Pancreas (tissue), 10 donors: ENCODE measurements around the gene LARP6. TPM values are rescaled to one million over a fixed set of nuclear protein-coding genes. Genes with fewer than 3 reads are reported as not detected.

Experiments used
- ATAC-seq, 4 donors: fragments of 200-7000 bp; cut with Tn5 transposase; one replicate each; pipeline versions ENCODE4 v1.8.0 to v1.9.1; 2020; ENCODE audit warnings: mild to moderate bottlenecking in 4 of 4, moderate library complexity in 4 of 4
- DNase-seq, 6 donors: peaks; one replicate each; pipeline ENCODE4 v3.0.0-alpha.2; 2020
- FAIRE-seq: peaks from 2 replicates; lab custom pipeline; 2012; peaks lifted over from hg19 to GRCh38; lab: Jason Lieb, UNC
- H3K27ac ChIP-seq, 4 donors: fragments of 200-600 bp; sonication (generic); 1 replicate in 3 of 4; 2 replicates in 1 of 4; pipeline versions ENCODE4 v1.5.0 to v1.8.0; 2020
- H3K27me3 ChIP-seq, 4 donors: fragments of 200-600 bp; one replicate each; pipeline ENCODE4 v1.8.0; 2021
- H3K36me3 ChIP-seq, 3 donors: fragments of 200-600 bp; sonication (generic) in 1 of 3; one replicate each; pipeline versions ENCODE4 v1.5.0 to v1.8.0; 2020 to 2021
- H3K4me1 ChIP-seq, 3 donors: fragments of 200-600 bp; one replicate each; pipeline ENCODE4 v1.8.0; 2021
- H3K4me3 ChIP-seq, 4 donors: fragments of 200-600 bp; sonication (generic) in 2 of 4; one replicate each; pipeline versions ENCODE4 v1.5.0 to v1.8.0; 2020 to 2021
- H3K9me3 ChIP-seq, 4 donors: fragments of 200-600 bp; one replicate each; pipeline ENCODE4 v1.8.0; 2021
- CTCF ChIP-seq, 4 donors: fragments of 200-600 bp; sonication (generic) in 3 of 4; IDR thresholded peaks; one replicate each; pipeline versions ENCODE4 v1.5.0 to v1.8.0; 2021; ENCODE audit warnings: antibody characterized with exemption in 4 of 4
- WGBS, 2 donors: extraction: QIAGEN DNeasy Blood & Tissue Kit; methylation state at CpG; one replicate each; pipeline ENCODE4 v1.1.7; 2013; 5-methylcytosine and 5-hydroxymethylcytosine counted together
- intact Hi-C, 3 donors: fragments of 100-400 bp; cut with DNase I; formaldehyde crosslinking; loops; one replicate each; pipeline versions ENCODE4 v1.11.1 to v1.14.2; 2022
- polyA plus RNA-seq, 2 donors: library from polyadenylated mRNA; stranded (reverse); fragments of 200-250 nt; gene quantifications; one replicate each; pipeline ENCODE4 v1.2.3, GENCODE V29; 2013
- total RNA-seq, 6 donors: library from RNA; stranded (reverse); fragmentation: NEBNext Ultra II Directional in 4 of 6; extraction: Animal tissue kit (Norgen Biotek cat#: 25700) in 4 of 6; gene quantifications; one replicate each; pipeline versions ENCODE4 v1.2.1 to v1.2.4, GENCODE V29; 2021 to 2023
- donor health status: healthy with polysubstance abuse.
- donor health status: DM: no; HTN: no; CAD: no; lungs with moderate emphysema.
- donor health status: DM: no; HTN: no; CAD: no.
- donor health status: control.
- donor health status: control.
- donor health status: Bipolar disorder and iron deficiency.
- donor health status: DM: yes; HTN: yes; CAD: no.
- donor health status: DM: no; HTN: no; CAD: no.
- donor health status: DM: no; HTN: no; CAD: no.
- donor health status: DM: yes; HTN: yes; CAD: no.

The LARP6 gene
- total and polyA plus RNA-seq, 8 donors, result 5.9 to 10.3 (median 8.8) TPM

- no peaks in the 10 kb centered on the region for H3K9me3 ChIP-seq
- WGBS, 2 donors, result 94 to 95% methylated on average over 3 of the region's 3 CpGs
- peaks cover 13 to 17% (median 16%) of the 10 kb centered on the region in 3 donors for H3K4me1 ChIP-seq
- H3K27ac ChIP-seq, result no peak overlapping the region
- ATAC-seq (no peak), FAIRE-seq (no peak), DNase-seq (no peak)
- no peak overlapping the region for H3K4me3 ChIP-seq
- no peak for TF ChIP-seq CTCF (IDR thresholded peaks at IDR 0.05)
- intact Hi-C loops, result no loop called here
- peaks cover 0 to 6% (median 0%) of the 10 kb centered on the region in 3 donors for H3K36me3 ChIP-seq
- H3K27me3 ChIP-seq, result no peaks in the 10 kb centered on the region
Measured at GRCh38 chr15:70835841-70836240, 18.1 kb downstream of the LARP6 start.

GRCh38 chr15:70835415-70835814, 18.5 kb downstream of the LARP6 start:
- H3K27me3 ChIP-seq, result no peaks in the 10 kb centered on the region
- intact Hi-C loops, result no loop called here
- H3K4me3 ChIP-seq, result no peak overlapping the region
- no peak for DNase-seq
- peak in 2 of 4 donors; percentile 4 to 29 for ATAC-seq
- no peak for FAIRE-seq
- H3K36me3 ChIP-seq, result peaks cover 0 to 6% (median 0%) of the 10 kb centered on the region in 3 donors
- H3K4me1 ChIP-seq, result peaks cover 16 to 19% (median 18%) of the 10 kb centered on the region in 3 donors
- no peaks in the 10 kb centered on the region for H3K9me3 ChIP-seq
- no peak for TF ChIP-seq CTCF (IDR thresholded peaks at IDR 0.05)
- 94 to 95% methylated on average over 6 of the region's 6 CpGs for WGBS, 2 donors
- no peak overlapping the region for H3K27ac ChIP-seq

- ATAC-seq (no peak), DNase-seq (no peak), FAIRE-seq (no peak)
- intact Hi-C loops, result no loop called here
- no peak for TF ChIP-seq CTCF (IDR thresholded peaks at IDR 0.05)
- H3K4me3 ChIP-seq, result no peak overlapping the region
- H3K27ac ChIP-seq, result no peak overlapping the region
- H3K27me3 ChIP-seq, result no peaks in the 10 kb centered on the region
- H3K36me3 ChIP-seq, result peaks cover 0 to 6% (median 0%) of the 10 kb centered on the region in 3 donors
- H3K9me3 ChIP-seq, result no peaks in the 10 kb centered on the region
- 86 to 91% methylated on average over 2 of the region's 2 CpGs for WGBS, 2 donors
- H3K4me1 ChIP-seq, result peaks cover 20 to 23% (median 22%) of the 10 kb centered on the region in 3 donors
Measured at GRCh38 chr15:70834999-70835398, 19.0 kb downstream of the LARP6 start.

- H3K9me3 ChIP-seq, result no peaks in the 10 kb centered on the region
- H3K4me1 ChIP-seq, result peaks cover 23 to 27% (median 24%) of the 10 kb centered on the region in 3 donors
- H3K36me3 ChIP-seq, result peaks cover 0 to 6% (median 0%) of the 10 kb centered on the region in 3 donors
- peak in 1 of 6 donors; percentile 55 for DNase-seq
- H3K4me3 ChIP-seq, result no peak overlapping the region
- peak; percentile 24 to 58 (median 42) for ATAC-seq
- FAIRE-seq, result no peak
- TF ChIP-seq CTCF (IDR thresholded peaks at IDR 0.05), result no peak
- WGBS, 2 donors, result 56 to 58% methylated on average over 9 of the region's 9 CpGs
- peak overlapping the region in 2 of 4 donors; percentile 16 to 33 for H3K27ac ChIP-seq
- intact Hi-C loops, result no loop called here
- H3K27me3 ChIP-seq, result no peaks in the 10 kb centered on the region
Measured at GRCh38 chr15:70833861-70834765, 19.8 kb downstream of the LARP6 start.
